ENCODE measurements around the gene MCF2.

MCF2 gene

GRCh38 chrX:139639253-139639652 is 68.7 kb downstream of the MCF2 start:
- no peak overlapping the region for H3K4me3 ChIP-seq (ENCODE audit: low read length)
- no peak overlapping the region for H3K27ac ChIP-seq (ENCODE audit: low read length)
- no CpG with 5 or more reads among the region's 8 CpGs for WGBS (ENCODE audit: insufficient coverage, insufficient read length)
- H3K4me1 ChIP-seq (ENCODE audit: control insufficient read depth, insufficient read depth, low read length), result no peaks in the 10 kb centered on the region; the same call in 1 of the 2 replicates
- H3K36me3 ChIP-seq (ENCODE audit: control insufficient read depth, insufficient read depth, low read length), result no peaks in the 10 kb centered on the region
- no peaks in the 10 kb centered on the region for H3K9me3 ChIP-seq (ENCODE audit: control insufficient read depth, insufficient read depth, low read length)
- H3K27me3 ChIP-seq (ENCODE audit: control insufficient read depth, insufficient read depth, low read length), result no peaks in the 10 kb centered on the region
- no peak for DNase-seq (ENCODE audit: low read depth, low spot score)

- H3K9me3 ChIP-seq (ENCODE audit: control insufficient read depth, insufficient read depth, low read length), result no peaks in the 10 kb centered on the region
- no peaks in the 10 kb centered on the region for H3K27me3 ChIP-seq (ENCODE audit: control insufficient read depth, insufficient read depth, low read length)
- no peak for DNase-seq (ENCODE audit: low read depth, low spot score)
- H3K36me3 ChIP-seq (ENCODE audit: control insufficient read depth, insufficient read depth, low read length), result no peaks in the 10 kb centered on the region
- H3K4me3 ChIP-seq (ENCODE audit: low read length), result no peak overlapping the region
- no peaks in the 10 kb centered on the region for H3K4me1 ChIP-seq (ENCODE audit: control insufficient read depth, insufficient read depth, low read length)
- no peak overlapping the region for H3K27ac ChIP-seq (ENCODE audit: low read length)
- no CpG with 5 or more reads among the region's 1 CpG for WGBS (ENCODE audit: insufficient coverage, insufficient read length)
Observed at GRCh38 chrX:139600105-139600504, 107.9 kb downstream of the MCF2 start.

GRCh38 chrX:139596068-139596467 is 111.9 kb downstream of the MCF2 start:
- Histone ChIP-seq H3K4me3 (ENCODE audit: low read length) (no peak overlapping the region), H3K9me3 (ENCODE audit: control insufficient read depth, insufficient read depth, low read length) (no peaks in the 10 kb centered on the region), H3K27ac (ENCODE audit: low read length) (no peak overlapping the region), H3K36me3 (ENCODE audit: control insufficient read depth, insufficient read depth, low read length) (no peaks in the 10 kb centered on the region), H3K4me1 (ENCODE audit: control insufficient read depth, insufficient read depth, low read length) (no peaks in the 10 kb centered on the region), H3K27me3 (ENCODE audit: control insufficient read depth, insufficient read depth, low read length) (no peaks in the 10 kb centered on the region)
- WGBS (ENCODE audit: insufficient coverage, insufficient read length), result no CpG with 5 or more reads among the region's 4 CpGs
- DNase-seq (ENCODE audit: low read depth, low spot score), result no peak

DNA sequence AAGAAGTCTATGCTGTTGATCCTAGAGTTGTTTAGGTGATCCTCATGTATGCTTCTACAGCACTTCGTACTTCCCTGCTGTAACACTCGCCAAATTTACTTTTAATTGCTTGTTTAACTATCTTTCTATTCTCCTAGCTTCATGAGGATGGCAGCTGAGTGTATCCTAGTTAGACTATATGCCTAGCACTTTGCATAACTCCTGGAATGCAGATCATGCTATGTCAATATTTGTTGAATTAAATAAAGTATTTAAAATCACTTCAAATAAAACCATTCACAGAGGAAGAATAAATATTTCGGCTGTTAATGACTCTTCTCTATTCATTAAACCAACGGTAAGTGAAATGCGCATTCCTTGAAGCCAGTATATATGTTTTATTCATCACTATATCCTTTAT is 122.4 kb downstream of the MCF2 start:
- Histone ChIP-seq H3K4me3 (ENCODE audit: low read length) (no peak overlapping the region), H3K27me3 (ENCODE audit: control insufficient read depth, insufficient read depth, low read length) (no peaks in the 10 kb centered on the region), H3K36me3 (ENCODE audit: control insufficient read depth, insufficient read depth, low read length) (no peaks in the 10 kb centered on the region), H3K27ac (ENCODE audit: low read length) (no peak overlapping the region), H3K4me1 (ENCODE audit: control insufficient read depth, insufficient read depth, low read length) (no peaks in the 10 kb centered on the region), H3K9me3 (ENCODE audit: control insufficient read depth, insufficient read depth, low read length) (no peaks in the 10 kb centered on the region)
- WGBS (ENCODE audit: insufficient coverage, insufficient read length), result no CpG with 5 or more reads among the region's 5 CpGs
- no peak for DNase-seq (ENCODE audit: low read depth, low spot score)

- no peaks in the 10 kb centered on the region for H3K27me3 ChIP-seq (ENCODE audit: control insufficient read depth, insufficient read depth, low read length)
- no CpG with 5 or more reads among the region's 4 CpGs for WGBS (ENCODE audit: insufficient coverage, insufficient read length)
- H3K4me1 ChIP-seq (ENCODE audit: control insufficient read depth, insufficient read depth, low read length), result no peaks in the 10 kb centered on the region
- no peak overlapping the region for H3K27ac ChIP-seq (ENCODE audit: low read length)
- no peaks in the 10 kb centered on the region for H3K9me3 ChIP-seq (ENCODE audit: control insufficient read depth, insufficient read depth, low read length)
- no peak for DNase-seq (ENCODE audit: low read depth, low spot score)
- H3K36me3 ChIP-seq (ENCODE audit: control insufficient read depth, insufficient read depth, low read length), result no peaks in the 10 kb centered on the region
- H3K4me3 ChIP-seq (ENCODE audit: low read length), result no peak overlapping the region
Observed at GRCh38 chrX:139581068-139581467, 126.9 kb downstream of the MCF2 start.

DNA sequence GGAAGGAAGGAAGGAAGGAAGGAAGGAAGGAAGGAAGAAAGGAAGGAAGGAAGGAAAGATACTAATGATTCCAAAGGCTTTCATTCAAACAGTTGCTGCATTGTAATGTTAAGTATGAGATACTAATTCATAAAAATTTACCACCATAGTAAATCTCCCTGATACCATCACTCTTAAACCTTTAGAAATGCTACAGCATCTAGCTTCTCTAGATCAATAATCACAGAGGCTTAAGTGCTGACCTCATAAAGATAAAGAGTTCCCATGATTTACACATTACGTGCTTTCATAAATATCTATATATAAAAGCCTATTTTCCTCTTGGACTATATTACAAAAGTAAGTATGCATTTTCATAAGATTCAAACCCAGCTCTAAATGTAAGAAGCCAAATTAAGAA is 141.0 kb downstream of the MCF2 start:
- DNase-seq (ENCODE audit: low read depth, low spot score), result no peak
- Histone ChIP-seq H3K27ac (ENCODE audit: low read length) (no peak overlapping the region), H3K36me3 (ENCODE audit: control insufficient read depth, insufficient read depth, low read length) (no peaks in the 10 kb centered on the region), H3K4me1 (ENCODE audit: control insufficient read depth, insufficient read depth, low read length) (no peaks in the 10 kb centered on the region), H3K27me3 (ENCODE audit: control insufficient read depth, insufficient read depth, low read length) (no peaks in the 10 kb centered on the region), H3K9me3 (ENCODE audit: control insufficient read depth, insufficient read depth, low read length) (no peaks in the 10 kb centered on the region), H3K4me3 (ENCODE audit: low read length) (no peak overlapping the region)
- no CpG with 5 or more reads among the region's 1 CpG for WGBS (ENCODE audit: insufficient coverage, insufficient read length)

DNA sequence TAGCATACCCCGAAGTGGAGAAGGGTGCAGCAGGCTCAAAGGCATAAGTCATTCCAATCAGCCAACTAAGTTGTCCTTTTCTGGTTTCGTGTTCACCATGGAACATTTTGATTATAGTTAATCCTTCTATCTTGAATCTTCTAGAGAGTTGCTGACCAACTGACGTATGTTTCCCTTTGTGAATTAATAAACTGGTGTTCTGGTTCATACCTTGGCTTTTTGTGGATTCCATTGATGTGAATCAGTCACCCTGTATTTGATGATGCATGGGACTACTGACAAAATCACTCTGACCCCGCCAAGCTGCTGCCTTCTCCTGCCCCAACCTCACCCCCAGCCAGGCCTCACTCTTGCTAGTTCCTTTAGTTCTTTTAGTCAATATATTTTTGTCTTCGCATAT is 144.7 kb downstream of the MCF2 start:
- Histone ChIP-seq H3K27ac (ENCODE audit: low read length) (no peak overlapping the region), H3K4me1 (ENCODE audit: control insufficient read depth, insufficient read depth, low read length) (no peaks in the 10 kb centered on the region), H3K36me3 (ENCODE audit: control insufficient read depth, insufficient read depth, low read length) (no peaks in the 10 kb centered on the region), H3K9me3 (ENCODE audit: control insufficient read depth, insufficient read depth, low read length) (no peaks in the 10 kb centered on the region), H3K27me3 (ENCODE audit: control insufficient read depth, insufficient read depth, low read length) (no peaks in the 10 kb centered on the region), H3K4me3 (ENCODE audit: low read length) (no peak overlapping the region)
- WGBS (ENCODE audit: insufficient coverage, insufficient read length), result no CpG with 5 or more reads among the region's 5 CpGs
- no peak for DNase-seq (ENCODE audit: low read depth, low spot score)

DNA sequence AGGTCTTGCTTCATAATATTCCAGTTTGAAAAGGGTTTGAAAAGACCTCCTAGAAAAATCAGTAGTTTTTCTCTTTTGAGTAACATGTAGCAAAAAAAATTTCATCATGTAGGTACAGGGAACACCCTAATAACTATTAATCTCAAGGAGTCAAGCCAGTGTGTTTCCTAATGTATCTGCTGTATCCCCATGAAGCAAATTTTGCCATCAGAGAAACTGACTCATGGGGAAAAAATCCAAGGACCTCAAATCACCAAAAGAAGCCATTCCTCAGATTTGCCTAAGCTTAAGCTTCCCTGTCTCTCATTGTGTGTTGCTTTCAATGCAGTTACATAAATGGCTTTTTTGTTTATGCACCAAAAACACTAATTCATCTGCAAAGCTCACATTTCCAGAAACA is 147.7 kb downstream of the MCF2 start:
- H3K27me3 ChIP-seq (ENCODE audit: control insufficient read depth, insufficient read depth, low read length), result no peaks in the 10 kb centered on the region
- H3K4me3 ChIP-seq (ENCODE audit: low read length), result no peak overlapping the region
- no peaks in the 10 kb centered on the region for H3K4me1 ChIP-seq (ENCODE audit: control insufficient read depth, insufficient read depth, low read length)
- H3K9me3 ChIP-seq (ENCODE audit: control insufficient read depth, insufficient read depth, low read length), result no peaks in the 10 kb centered on the region
- no peak overlapping the region for H3K27ac ChIP-seq (ENCODE audit: low read length)
- no peaks in the 10 kb centered on the region for H3K36me3 ChIP-seq (ENCODE audit: control insufficient read depth, insufficient read depth, low read length)
- DNase-seq (ENCODE audit: low read depth, low spot score), result no peak

GRCh38 chrX:139559383-139560042 is 148.5 kb downstream of the MCF2 start:
- no CpG with 5 or more reads among the region's 9 CpGs for WGBS (ENCODE audit: insufficient coverage, insufficient read length)
- Histone ChIP-seq H3K27ac (ENCODE audit: low read length) (no peak overlapping the region), H3K36me3 (ENCODE audit: control insufficient read depth, insufficient read depth, low read length) (no peaks in the 10 kb centered on the region), H3K27me3 (ENCODE audit: control insufficient read depth, insufficient read depth, low read length) (no peaks in the 10 kb centered on the region), H3K9me3 (ENCODE audit: control insufficient read depth, insufficient read depth, low read length) (no peaks in the 10 kb centered on the region), H3K4me3 (ENCODE audit: low read length) (no peak overlapping the region), H3K4me1 (ENCODE audit: control insufficient read depth, insufficient read depth, low read length) (no peaks in the 10 kb centered on the region)
- DNase-seq (ENCODE audit: low read depth, low spot score), result peak; percentile 29

GRCh38 chrX:139554991-139555675 is 152.8 kb downstream of the MCF2 start:
- H3K27ac ChIP-seq (ENCODE audit: low read length), result no peak overlapping the region
- no CpG with 5 or more reads among the region's 26 CpGs for WGBS (ENCODE audit: insufficient coverage, insufficient read length)

GRCh38 chrX:139554376-139554775 is 153.6 kb downstream of the MCF2 start:
- no peak overlapping the region for H3K27ac ChIP-seq (ENCODE audit: low read length)
- no peaks in the 10 kb centered on the region for H3K4me1 ChIP-seq (ENCODE audit: control insufficient read depth, insufficient read depth, low read length)
- DNase-seq (ENCODE audit: low read depth, low spot score), result no peak
- H3K9me3 ChIP-seq (ENCODE audit: control insufficient read depth, insufficient read depth, low read length), result no peaks in the 10 kb centered on the region
- H3K27me3 ChIP-seq (ENCODE audit: control insufficient read depth, insufficient read depth, low read length), result no peaks in the 10 kb centered on the region
- no peaks in the 10 kb centered on the region for H3K36me3 ChIP-seq (ENCODE audit: control insufficient read depth, insufficient read depth, low read length)
- no peak overlapping the region for H3K4me3 ChIP-seq (ENCODE audit: low read length)

More at GRCh38 chrX:139554991-139555675, 152.8 kb downstream of the MCF2 start:
- H3K27me3 ChIP-seq (ENCODE audit: control insufficient read depth, insufficient read depth, low read length), result no peaks in the 10 kb centered on the region
- H3K4me1 ChIP-seq (ENCODE audit: control insufficient read depth, insufficient read depth, low read length), result no peaks in the 10 kb centered on the region
- no peak for DNase-seq (ENCODE audit: low read depth, low spot score)
- H3K36me3 ChIP-seq (ENCODE audit: control insufficient read depth, insufficient read depth, low read length), result no peaks in the 10 kb centered on the region
- H3K4me3 ChIP-seq (ENCODE audit: low read length), result no peak overlapping the region
- H3K9me3 ChIP-seq (ENCODE audit: control insufficient read depth, insufficient read depth, low read length), result no peaks in the 10 kb centered on the region

All from iPS DF 6.9 (cell line).